Hematopoietic multipotent progenitor cell treated with erythropoietin and hydrocortisone succinate and interleukin-3 and kit ligand, for 4 days (in vitro differentiated cells): ENCODE measurements around the gene PHF21A.

Experiments
- DNase-seq: peaks from one replicate; pipeline ENCODE4 v3.0.0-alpha.2; 2015

Gene PHF21A

GRCh38 chr11:46121301-46121723 is at the start of gene PHF21A:
Gene PHF21A, minus strand, starts transcription at chr11:46121454. Its CDS starts 37,235 bp downstream, at chr11:46084219.
- peak; percentile 95 for DNase-seq

- DNase-seq, result no peak
These were observed 49.5 kb upstream of the PHF21A start for GRCh38 chr11:46170797-46171196.

DNA sequence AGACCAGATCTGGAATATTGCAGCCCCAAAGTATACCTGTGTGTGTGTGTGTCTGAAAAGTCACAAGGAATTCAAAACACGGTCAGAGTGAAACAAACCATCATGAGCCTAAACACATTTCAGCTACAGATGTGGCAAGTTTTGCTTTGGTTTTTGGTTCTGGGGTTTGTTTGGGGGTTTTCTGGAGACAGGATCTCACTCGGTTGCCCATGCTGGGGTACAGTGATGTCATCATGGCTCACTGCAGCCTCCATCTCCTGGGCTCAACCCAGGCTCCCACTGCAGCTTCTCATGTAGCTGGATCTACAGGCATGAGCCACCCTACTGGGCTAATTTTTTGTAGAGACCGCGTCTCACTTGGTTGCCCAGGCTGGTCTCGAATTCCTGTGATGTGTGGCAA is 41.4 kb upstream of the PHF21A start:
- DNase-seq, result no peak

DNA sequence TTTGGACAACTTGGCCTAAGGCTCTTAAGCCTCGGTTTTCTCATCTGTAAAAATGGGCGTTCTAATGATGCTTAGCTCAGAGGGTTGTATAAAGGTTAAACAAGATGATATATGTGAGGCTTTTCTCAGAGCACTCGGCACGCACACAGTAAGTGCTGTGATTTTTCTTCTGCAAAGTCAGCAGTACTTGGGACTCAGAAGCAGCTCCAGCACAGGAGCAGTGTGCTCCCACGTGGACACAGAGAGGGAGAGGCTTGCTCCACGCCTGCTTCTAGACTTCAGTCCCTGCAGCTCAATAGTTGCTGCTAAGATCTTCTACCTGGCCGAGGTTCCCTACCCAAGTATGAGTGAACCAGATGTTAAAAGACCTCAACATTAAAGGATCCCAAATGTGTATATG is 39.9 kb upstream of the PHF21A start:
- no peak for DNase-seq

- no peak for DNase-seq
These were observed 38.8 kb upstream of the PHF21A start for GRCh38 chr11:46160100-46160499.

GRCh38 chr11:46159680-46160079 is 38.4 kb upstream of the PHF21A start:
- DNase-seq, result no peak

DNA sequence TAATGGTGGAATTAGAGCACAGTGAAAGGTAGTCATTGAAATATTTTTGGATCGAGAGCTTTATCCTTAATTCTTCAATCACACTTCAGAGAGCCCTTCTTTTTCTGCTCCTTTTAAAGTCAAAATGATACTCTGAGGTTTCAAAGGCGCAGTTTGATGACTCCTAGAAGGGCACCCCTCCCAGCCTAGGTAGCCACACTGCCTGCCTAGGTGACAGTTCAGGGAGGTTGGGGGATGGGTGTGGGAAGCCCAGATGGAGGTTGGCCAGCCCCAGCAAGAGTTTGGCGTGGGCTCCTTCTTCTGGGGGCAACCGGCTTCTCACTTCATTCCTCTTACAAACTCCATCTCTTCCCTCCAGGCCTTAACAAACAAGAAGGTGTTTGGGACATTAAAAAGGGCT is 28.6 kb upstream of the PHF21A start:
- no peak for DNase-seq

DNA sequence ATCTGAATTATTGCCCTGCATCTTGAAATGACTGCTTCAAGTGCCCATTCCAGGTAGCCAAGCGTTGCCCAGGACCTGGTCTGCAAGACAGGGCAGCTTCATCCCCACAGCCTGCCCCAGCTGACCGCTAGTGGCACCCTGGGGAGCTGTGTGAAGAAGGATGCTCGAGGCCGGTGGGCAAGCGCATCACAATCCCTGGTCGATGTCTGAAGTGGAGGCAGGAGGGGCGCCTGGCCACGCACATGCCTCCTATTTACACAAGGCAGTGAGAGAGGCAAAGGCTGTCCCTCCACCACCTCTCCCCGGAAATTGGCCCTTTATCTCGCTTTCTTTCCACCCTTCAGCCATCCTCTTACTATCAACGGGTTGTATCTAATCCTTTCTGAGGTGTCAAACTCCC is 28.1 kb upstream of the PHF21A start:
- no peak for DNase-seq

DNA sequence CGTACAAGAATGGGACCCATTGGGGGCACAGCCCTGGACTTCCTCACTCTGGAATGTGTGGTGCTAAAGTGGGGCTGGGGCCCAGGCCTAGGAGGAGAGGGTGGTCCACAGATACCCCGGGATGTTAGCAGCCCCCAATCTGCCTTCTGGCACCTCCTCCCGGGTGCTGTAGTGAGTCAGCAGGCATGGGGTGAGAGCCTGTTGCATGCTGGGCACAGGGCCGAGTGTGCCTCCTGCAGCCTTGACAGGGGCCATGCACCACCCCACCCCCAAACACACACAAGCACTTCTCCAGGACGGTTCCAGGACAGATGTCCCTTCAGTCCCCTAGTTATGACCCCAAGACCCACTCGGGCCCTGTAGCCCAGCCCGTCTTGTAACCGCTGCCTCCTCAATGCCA is 23.5 kb upstream of the PHF21A start:
- no peak for DNase-seq

- no peak for DNase-seq
These were observed 22.0 kb upstream of the PHF21A start for GRCh38 chr11:46143049-46143806.

- DNase-seq, result no peak
These were observed 21.3 kb upstream of the PHF21A start for GRCh38 chr11:46142561-46142960.

GRCh38 chr11:46141597-46141996 is 20.3 kb upstream of the PHF21A start:
- no peak for DNase-seq

- no peak for DNase-seq
These were observed 13.3 kb upstream of the PHF21A start for GRCh38 chr11:46134540-46134939.

DNA sequence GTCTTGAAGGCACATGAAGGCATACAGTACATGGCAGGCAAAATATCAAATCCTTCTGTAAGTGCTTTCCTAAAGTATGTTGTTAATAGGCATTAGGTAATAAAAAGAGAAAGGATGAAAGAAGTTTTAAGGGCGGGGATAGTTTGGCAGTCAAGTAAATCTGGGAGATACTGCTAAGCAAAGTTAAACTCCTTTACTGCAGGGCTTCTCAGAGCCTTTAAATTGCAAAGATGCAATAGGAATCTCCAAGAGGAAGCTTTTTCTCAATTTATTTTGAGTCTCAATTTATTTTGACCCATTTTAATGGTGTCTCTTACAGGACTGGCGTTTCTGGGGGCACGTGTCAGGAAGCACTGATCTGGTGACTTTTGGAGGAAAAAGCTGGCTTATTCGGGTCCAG is 12.8 kb upstream of the PHF21A start:
- no peak for DNase-seq

- DNase-seq, result no peak
These were observed 11.9 kb upstream of the PHF21A start for GRCh38 chr11:46133119-46133518.

DNA sequence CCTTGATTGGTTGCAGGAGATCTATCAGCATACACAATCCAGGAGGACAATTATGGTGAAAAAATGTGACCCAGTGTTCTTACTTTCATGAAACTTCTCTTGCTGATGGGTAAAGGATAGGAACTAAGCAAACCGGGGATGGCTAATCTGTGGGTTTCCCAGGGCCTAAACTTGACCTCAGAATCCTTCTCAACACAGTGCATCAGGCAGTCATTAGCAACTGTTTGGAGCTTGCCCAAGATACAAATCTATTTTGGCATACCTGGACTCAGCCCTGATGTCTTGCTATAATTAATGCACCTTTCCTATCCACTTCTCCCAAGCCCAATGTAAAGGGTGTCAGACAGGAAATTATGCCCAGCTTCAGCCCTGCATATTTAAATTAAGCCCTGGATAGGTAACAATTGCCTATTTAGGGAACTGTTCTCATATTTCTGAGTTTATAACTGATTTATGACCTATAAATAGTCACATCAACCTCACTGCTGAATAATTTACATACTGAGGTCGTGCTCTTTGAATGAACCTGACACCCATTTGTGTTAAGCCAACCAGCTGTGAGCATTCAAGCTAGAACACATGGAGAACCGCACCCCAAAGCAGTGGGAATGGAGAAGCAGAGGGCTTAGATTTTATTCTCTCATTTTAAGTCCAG is 9.2 kb upstream of the PHF21A start:
- DNase-seq, result no peak

DNA sequence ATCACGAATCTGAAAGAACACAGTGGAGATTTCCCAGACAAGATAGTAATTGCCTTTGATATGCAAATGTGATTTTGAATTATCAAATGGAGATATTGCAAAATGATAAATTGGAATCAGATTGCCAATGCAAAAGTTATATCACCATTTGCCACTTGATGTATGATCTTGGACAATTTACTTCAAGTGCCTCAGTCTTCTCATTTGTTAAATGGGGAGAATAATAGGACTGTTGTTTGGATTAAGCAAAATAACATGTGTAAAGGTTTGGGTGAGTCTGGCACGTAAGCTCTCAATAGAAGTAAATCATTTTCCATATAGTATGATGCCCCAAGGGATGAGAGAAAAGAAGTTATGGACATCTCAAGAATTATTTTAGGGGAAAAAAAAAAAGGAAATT is 7.9 kb upstream of the PHF21A start:
- no peak for DNase-seq

DNA sequence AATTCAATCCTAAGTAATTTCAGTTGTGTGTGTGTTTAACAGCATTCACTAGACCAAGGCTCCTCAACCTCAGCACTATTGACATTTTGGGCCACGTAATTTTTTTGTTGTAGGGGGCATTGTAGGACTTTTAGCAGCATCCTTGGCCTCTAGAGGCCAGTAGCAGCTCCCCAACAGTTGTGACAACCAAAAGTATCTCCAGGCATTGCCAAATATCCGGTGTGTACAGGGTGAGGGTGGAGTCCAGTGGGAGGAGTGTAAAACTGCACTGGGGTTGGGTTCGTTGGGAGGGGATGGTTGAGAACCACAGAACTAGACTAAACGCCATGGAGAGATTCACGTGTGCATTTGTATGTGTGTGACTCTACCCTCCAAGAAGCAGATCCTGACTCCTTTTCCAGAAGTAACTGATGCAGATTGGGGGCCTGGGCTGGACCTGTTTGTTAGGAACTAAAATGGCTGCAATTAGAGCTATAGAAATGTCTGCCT is 5.9 kb upstream of the PHF21A start:
- peak; percentile 96 for DNase-seq

DNA sequence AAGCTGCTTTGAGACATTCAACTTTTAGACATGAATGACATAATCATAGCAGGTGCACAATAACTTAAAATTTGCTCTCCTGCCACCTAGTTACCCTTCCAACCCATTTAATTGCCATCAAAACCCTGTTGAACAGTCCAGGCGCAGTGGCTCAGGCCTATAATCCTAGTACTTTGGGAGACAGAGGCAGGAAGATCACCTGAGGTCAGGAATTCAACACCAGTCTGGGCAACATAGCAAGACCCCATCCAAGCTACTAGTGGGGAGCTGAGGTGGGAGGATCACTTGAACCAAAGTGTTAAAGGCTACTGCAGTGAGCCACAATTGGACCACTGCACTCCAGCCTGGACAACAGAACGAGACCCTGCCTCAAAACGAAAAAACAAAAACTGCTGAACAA is 4.0 kb upstream of the PHF21A start:
- no peak for DNase-seq

DNA sequence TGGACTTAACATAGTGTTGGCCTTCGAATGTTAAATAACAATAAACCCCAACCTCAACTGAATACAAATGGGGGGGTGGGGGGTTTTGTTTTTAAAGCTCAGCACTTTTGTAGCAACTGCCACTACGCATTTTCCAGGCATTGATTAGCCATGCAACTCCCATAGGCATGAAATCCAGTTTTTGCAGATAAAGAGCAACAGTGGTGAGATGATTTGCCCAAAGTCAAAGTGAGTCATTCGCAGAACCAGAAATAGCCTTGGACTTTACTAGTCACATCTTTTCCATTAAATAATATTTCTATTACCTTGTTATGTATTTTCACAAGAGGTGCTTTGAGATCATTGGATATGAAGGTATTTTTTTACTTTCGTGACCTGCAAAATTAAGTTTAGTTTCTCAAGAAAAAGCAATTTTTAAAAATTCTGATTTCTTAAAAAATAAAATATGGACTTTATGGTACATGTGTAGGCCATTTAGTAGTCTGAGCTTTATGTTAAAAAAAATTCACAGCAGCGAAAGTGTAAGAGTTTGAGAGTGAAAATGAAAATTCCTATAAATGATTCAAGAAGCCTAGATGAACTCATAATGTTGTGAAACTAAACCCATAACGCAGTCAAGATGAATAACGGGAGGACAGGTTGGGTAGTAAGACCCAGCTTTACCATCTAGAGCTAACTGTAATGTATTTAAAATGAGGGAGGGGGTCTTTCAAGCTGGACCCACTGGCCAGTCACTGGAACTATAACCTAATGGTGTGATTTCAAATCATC is 1.9 kb upstream of the PHF21A start:
- no peak for DNase-seq

DNA sequence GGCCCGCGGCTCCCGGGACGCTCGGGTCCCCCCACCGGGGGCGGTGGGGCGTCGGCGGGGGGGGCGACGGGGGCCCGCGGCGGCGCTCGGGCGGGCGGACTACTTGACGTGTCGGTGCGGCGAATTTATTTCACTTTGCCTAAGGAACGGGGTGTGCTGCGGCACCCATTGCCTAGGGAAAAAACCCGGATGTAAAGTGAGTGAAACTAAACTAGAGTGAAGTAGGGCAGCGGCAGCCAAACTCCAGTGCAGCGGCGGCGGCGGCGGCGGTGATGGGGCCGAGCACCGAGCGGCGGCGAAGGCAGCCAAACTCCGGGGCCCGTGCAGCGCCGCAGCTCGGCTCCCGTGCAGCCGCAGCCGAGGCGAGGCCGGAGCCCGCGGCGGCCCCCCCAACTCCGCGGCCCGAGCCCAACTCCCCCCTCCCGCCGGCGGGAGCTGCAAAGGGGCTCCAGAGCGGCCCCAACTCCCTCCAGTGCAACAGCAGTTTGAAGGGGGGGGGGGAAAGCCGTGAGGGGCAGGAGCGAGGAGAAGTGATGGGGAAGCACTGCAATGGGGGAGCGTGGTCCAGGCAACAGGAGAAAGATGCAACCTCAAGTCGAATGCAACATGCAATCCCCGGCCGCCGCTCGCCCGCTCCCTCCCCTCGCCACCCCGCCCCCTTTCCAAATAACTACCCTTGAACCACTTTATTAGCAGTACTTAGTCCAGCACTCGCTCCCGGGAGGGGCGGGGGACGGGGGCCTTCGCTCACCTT is 647 bp upstream of the PHF21A start:
- DNase-seq, result peak; percentile 94

GRCh38 chr11:46120346-46121300 is 631 bp downstream of the PHF21A start:
- DNase-seq, result peak; percentile 76
